Measurements from ENCODE around the gene IREB2. TPM values are rescaled to one million over a fixed set of nuclear protein-coding genes. Genes with fewer than 3 reads are reported as not detected.

Gene IREB2
- polyA plus RNA-seq, 3 donors = 11.7 to 25.5 (median 16.7) TPM

DNA sequence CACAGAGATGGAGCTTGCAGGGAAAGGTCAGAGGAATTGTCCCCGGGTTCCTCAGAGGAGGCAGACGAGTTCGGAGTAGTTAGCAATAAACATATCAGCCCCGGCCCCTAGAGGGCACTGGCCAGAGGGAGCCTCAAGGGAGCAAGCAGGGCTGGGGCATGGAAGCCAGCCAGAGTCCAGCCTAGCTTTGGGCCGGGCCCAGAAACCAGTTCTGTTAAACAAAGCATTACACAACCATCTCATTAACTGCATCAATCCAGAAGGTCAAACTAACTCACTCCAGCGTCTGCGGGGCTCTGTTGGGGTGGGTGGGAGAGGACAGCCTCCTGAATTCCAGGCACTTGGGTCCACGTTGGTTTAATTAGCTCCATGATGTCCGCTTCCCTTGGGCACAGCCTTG lies 41.0 kb upstream of the IREB2 start:
- Histone ChIP-seq H3K4me1 (ENCODE audit: control insufficient read depth in 1 of 2, insufficient read depth in 2 of 2, low read length in 2 of 2) (peaks cover 27 to 32% of the 10 kb centered on the region in 2 donors), H3K4me2 (replicated peaks; ENCODE audit: extremely low read depth, low read length, poor library complexity, severe bottlenecking) (no peak overlapping the region), H3K9me3 (replicated peaks in 1 of 2; ENCODE audit: control insufficient read depth in 1 of 2, insufficient read depth in 1 of 2, low read length in 2 of 2) (no peaks in the 10 kb centered on the region), H3K79me2 (ENCODE audit: insufficient read depth, low read length) (no peaks in the 10 kb centered on the region), H3K27ac (ENCODE audit: low read depth in 1 of 2, low read length in 2 of 2) (no peak overlapping the region), H3K9ac (ENCODE audit: insufficient read depth, low read length, poor library complexity, severe bottlenecking) (no peak overlapping the region), H3K4me3 (replicated peaks in 1 of 3; ENCODE audit: low read depth in 2 of 3, low read length in 3 of 3) (no peak overlapping the region), H3K36me3 (replicated peaks in 1 of 2; ENCODE audit: control insufficient read depth in 1 of 2, insufficient read depth in 2 of 2, low read length in 2 of 2) (no peaks in the 10 kb centered on the region), H4K20me1 (ENCODE audit: insufficient read depth, low read length) (no peaks in the 10 kb centered on the region), H2AFZ (ENCODE audit: insufficient read depth, low read depth, low read length, poor library complexity, severe bottlenecking) (no peak overlapping the region), H3K27me3 (ENCODE audit: control insufficient read depth in 2 of 2, insufficient read depth in 2 of 2, low read length in 2 of 2) (no peaks in the 10 kb centered on the region)
- no peak for TF ChIP-seq CTCF (IDR thresholded peaks at IDR 0.05)
- intact Hi-C loops (cut with micrococcal nuclease) = no loop called here
- Mint-ChIP-seq H3K36me3 (no peaks in the 10 kb centered on the region), H3K27ac (peak overlapping the region in 1 of 7 donors; percentile 61), H3K27me3 (ENCODE audit: low read depth in 3 of 3) (no peaks in the 10 kb centered on the region), H3K9me3 (no peaks in the 10 kb centered on the region), H3K4me1 (peaks cover 35% of the 10 kb centered on the region), H3K4me3 (no peak overlapping the region)
- WGBS (ENCODE audit: insufficient coverage) = 87% methylated on average over 6 of the region's 9 CpGs
- no peak for DNase-seq

- no peak overlapping the region for H3K4me3 Mint-ChIP-seq
- Histone ChIP-seq H3K9me3 (replicated peaks in 1 of 2; ENCODE audit: control insufficient read depth in 1 of 2, insufficient read depth in 1 of 2, low read length in 2 of 2) (no peaks in the 10 kb centered on the region), H3K27me3 (ENCODE audit: control insufficient read depth in 2 of 2, insufficient read depth in 2 of 2, low read length in 2 of 2) (no peaks in the 10 kb centered on the region), H3K4me2 (replicated peaks; ENCODE audit: extremely low read depth, low read length, poor library complexity, severe bottlenecking) (no peak overlapping the region), H3K79me2 (ENCODE audit: insufficient read depth, low read length) (no peaks in the 10 kb centered on the region), H4K20me1 (ENCODE audit: insufficient read depth, low read length) (no peaks in the 10 kb centered on the region), H3K4me3 (replicated peaks in 1 of 3; ENCODE audit: low read depth in 2 of 3, low read length in 3 of 3) (no peak overlapping the region), H2AFZ (ENCODE audit: insufficient read depth, low read depth, low read length, poor library complexity, severe bottlenecking) (no peak overlapping the region), H3K9ac (ENCODE audit: insufficient read depth, low read length, poor library complexity, severe bottlenecking) (no peak overlapping the region), H3K36me3 (replicated peaks in 1 of 2; ENCODE audit: control insufficient read depth in 1 of 2, insufficient read depth in 2 of 2, low read length in 2 of 2) (no peaks in the 10 kb centered on the region), H3K27ac (ENCODE audit: low read depth in 1 of 2, low read length in 2 of 2) (no peak overlapping the region), H3K4me1 (ENCODE audit: control insufficient read depth in 1 of 2, insufficient read depth in 2 of 2, low read length in 2 of 2) (peaks cover 32 to 36% of the 10 kb centered on the region in 2 donors)
- no peak for DNase-seq
- peak overlapping the region in 1 of 7 donors; percentile 40 for H3K27ac Mint-ChIP-seq
- H3K27me3 Mint-ChIP-seq (ENCODE audit: low read depth in 3 of 3) = no peaks in the 10 kb centered on the region
- no peaks in the 10 kb centered on the region for H3K9me3 Mint-ChIP-seq
- 80% methylated on average over 2 of the region's 2 CpGs for WGBS (ENCODE audit: insufficient coverage)
- TF ChIP-seq CTCF (IDR thresholded peaks at IDR 0.05) = no peak
- H3K36me3 Mint-ChIP-seq = no peaks in the 10 kb centered on the region
- intact Hi-C loops (cut with micrococcal nuclease) = no loop called here
- H3K4me1 Mint-ChIP-seq = peaks cover 39% of the 10 kb centered on the region
These were observed 40.6 kb upstream of the IREB2 start for GRCh38 chr15:78397382-78397781.

All from CD14-positive monocyte (primary cell).